Esophagus squamous epithelium (tissue), 5 donors: Measurements from ENCODE around the gene PLBD2. TPM values are rescaled to one million over a fixed set of nuclear protein-coding genes. Genes with fewer than 3 reads are reported as not detected.

Source experiments
- DNase-seq: peaks from one replicate; lab custom pipeline; 2025; lab: John Stamatoyannopoulos, UW
- H3K27ac ChIP-seq, 4 donors: fragments of 200-600 bp; sonication (generic); one replicate each; pipeline ENCODE4 v1.5.1; 2016 to 2019; ENCODE audit warnings: mild to moderate bottlenecking in 1 of 4
- H3K27me3 ChIP-seq, 4 donors: fragments of 200-600 bp; sonication (generic); 1 replicate in 3 of 4; 2 replicates in 1 of 4; pipeline versions ENCODE4 v1.5.1 to v1.6.0; 2017 to 2021; ENCODE audit warnings: antibody characterized with exemption in 1 of 4
- H3K36me3 ChIP-seq, 3 donors: fragments of 200-600 bp; sonication (generic); one replicate each; pipeline ENCODE4 v1.5.1; 2016 to 2019
- H3K4me1 ChIP-seq, 3 donors: fragments of 200-600 bp; sonication (generic); one replicate each; pipeline ENCODE4 v1.5.1; 2017 to 2019
- H3K4me3 ChIP-seq, 4 donors: fragments of 200-600 bp; sonication (generic); 1 replicate in 3 of 4; 2 replicates in 1 of 4; pipeline ENCODE4 v1.5.1; 2016 to 2019; ENCODE audit warnings: mild to moderate bottlenecking in 2 of 4, moderate library complexity in 1 of 4
- H3K9me3 ChIP-seq, 3 donors: fragments of 200-600 bp; sonication (generic); one replicate each; pipeline ENCODE4 v1.5.1; 2016 to 2019
- POLR2A ChIP-seq, 4 donors: fragments of 450-650 bp; IDR thresholded peaks; one replicate each; pipeline ENCODE4 v1.6.1; 2017; ENCODE audit warnings: antibody characterized with exemption in 4 of 4, mild to moderate bottlenecking in 4 of 4, moderate library complexity in 3 of 4
- WGBS, 2 donors: methylation state at CpG; one replicate each; pipeline ENCODE4 v1.1.5; 2018; 5-methylcytosine and 5-hydroxymethylcytosine counted together
- intact Hi-C: fragments of 100-400 bp; cut with DNase I; formaldehyde crosslinking; loops from one replicate; pipeline ENCODE4 v1.15.0; 2022
- total RNA-seq, 4 donors: library from RNA; depleted of rRNA; stranded (reverse); fragments of >200 nt; gene quantifications; one replicate each; pipeline ENCODE4 v1.1.0, GENCODE V29; 2016
- TF ChIP-seq, protein P1 (sequence below), 6 experiments: fragments of 450-650 bp in 4 of 6; fragments of 200-600 bp in 2 of 6; sonication (generic) in 2 of 6; IDR thresholded peaks; one replicate each; pipeline ENCODE4 v1.5.1; 2016 to 2019; ENCODE audit warnings: antibody characterized with exemption in 6 of 6, mild to moderate bottlenecking in 4 of 6, moderate library complexity in 4 of 6
- donor health status: DM: yes; HTN: yes; CAD: no.

Gene PLBD2
- total RNA-seq, 4 donors from 2014 or later: 14.3 to 22.0 (median 17.1) TPM

DNA sequence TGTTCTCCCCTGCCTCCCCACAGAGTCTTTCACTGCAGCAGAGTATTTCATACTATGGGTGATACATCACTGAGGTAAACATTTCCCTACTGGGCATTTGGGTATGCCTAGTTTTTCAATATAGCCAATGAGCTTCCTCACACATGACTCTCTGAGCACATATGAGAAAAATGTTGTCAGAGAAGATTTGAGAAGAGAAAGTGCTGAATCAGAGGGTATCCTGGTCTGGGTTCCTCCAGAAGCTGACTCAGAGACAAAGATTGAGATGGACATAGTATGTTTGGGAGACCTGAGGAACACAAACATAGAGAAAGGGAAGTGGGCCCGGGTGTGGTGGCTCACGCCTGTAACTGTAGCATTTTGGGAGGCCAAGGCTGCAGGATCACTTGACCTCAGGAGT is 36.0 kb upstream of the PLBD2 start:
- Histone ChIP-seq H3K36me3 (peaks cover 11 to 70% (median 17%) of the 10 kb centered on the region in 3 donors), H3K27me3 (no peaks in the 10 kb centered on the region), H3K4me1 (peaks cover 0 to 12% (median 7%) of the 10 kb centered on the region in 3 donors), H3K27ac (no peak overlapping the region), H3K9me3 (no peaks in the 10 kb centered on the region), H3K4me3 (no peak overlapping the region)
- 88 to 96% methylated on average over 2 of the region's 2 CpGs for WGBS, 2 donors
- TF ChIP-seq, protein P1, sequence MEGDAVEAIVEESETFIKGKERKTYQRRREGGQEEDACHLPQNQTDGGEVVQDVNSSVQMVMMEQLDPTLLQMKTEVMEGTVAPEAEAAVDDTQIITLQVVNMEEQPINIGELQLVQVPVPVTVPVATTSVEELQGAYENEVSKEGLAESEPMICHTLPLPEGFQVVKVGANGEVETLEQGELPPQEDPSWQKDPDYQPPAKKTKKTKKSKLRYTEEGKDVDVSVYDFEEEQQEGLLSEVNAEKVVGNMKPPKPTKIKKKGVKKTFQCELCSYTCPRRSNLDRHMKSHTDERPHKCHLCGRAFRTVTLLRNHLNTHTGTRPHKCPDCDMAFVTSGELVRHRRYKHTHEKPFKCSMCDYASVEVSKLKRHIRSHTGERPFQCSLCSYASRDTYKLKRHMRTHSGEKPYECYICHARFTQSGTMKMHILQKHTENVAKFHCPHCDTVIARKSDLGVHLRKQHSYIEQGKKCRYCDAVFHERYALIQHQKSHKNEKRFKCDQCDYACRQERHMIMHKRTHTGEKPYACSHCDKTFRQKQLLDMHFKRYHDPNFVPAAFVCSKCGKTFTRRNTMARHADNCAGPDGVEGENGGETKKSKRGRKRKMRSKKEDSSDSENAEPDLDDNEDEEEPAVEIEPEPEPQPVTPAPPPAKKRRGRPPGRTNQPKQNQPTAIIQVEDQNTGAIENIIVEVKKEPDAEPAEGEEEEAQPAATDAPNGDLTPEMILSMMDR (IDR thresholded peaks at IDR 0.05): no peak
- TF ChIP-seq POLR2A (IDR thresholded peaks at IDR 0.05): no peak
- no peak for DNase-seq
- intact Hi-C loops: no loop called here

GRCh38 chr12:113325916-113326315 is 32.5 kb upstream of the PLBD2 start:
- 62 to 76% methylated on average over 3 of the region's 3 CpGs for WGBS, 2 donors
- DNase-seq: no peak
- Histone ChIP-seq H3K4me1 (peaks cover 0 to 23% (median 13%) of the 10 kb centered on the region in 3 donors), H3K9me3 (no peaks in the 10 kb centered on the region), H3K27me3 (no peaks in the 10 kb centered on the region), H3K36me3 (peaks cover 0 to 70% (median 5%) of the 10 kb centered on the region in 3 donors), H3K27ac (peak overlapping the region in 3 of 4 donors; percentile 1 to 53 (median 31)), H3K4me3 (no peak overlapping the region)
- TF ChIP-seq POLR2A (IDR thresholded peaks at IDR 0.05): no peak
- TF ChIP-seq, protein P1 (IDR thresholded peaks at IDR 0.05): no peak
- intact Hi-C loops: no loop called here

DNA sequence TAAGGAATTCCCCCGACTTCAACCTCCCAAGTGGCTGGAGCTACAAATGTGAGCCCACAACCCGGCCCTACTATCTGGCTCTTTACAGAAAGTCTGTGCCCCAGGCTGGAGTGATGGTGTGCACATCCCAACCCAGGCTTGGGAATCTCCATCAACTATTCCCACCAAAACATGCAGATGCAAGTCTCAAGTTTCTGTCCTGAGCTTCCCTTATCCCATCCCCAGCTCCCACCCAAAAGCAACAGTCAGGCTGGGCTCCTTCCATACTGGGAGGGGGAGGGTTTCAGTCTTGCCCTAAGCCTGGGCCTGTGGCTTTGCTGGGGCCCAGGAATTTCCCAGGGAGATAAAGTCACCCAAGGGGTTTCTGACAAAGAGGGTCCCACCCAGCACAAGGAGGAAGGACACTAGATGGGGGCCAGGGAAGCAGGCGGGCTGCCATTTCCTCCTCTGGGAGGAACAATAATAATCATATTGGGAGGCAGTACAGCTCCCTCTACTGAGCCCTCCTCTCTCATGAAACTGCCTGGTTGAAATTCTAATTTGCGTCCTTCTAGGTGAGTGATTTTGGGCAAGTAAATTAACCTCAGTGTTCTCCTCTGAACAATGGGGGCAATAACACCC is 31.5 kb upstream of the PLBD2 start:
- H3K27me3 ChIP-seq: no peaks in the 10 kb centered on the region
- H3K9me3 ChIP-seq: no peaks in the 10 kb centered on the region
- 68 to 83% methylated on average over 3 to 4 of the region's 4 CpGs for WGBS, 2 donors
- peaks cover under 1 to 70% (median 5%) of the 10 kb centered on the region in 3 donors for H3K36me3 ChIP-seq
- no peak overlapping the region for H3K4me3 ChIP-seq
- H3K4me1 ChIP-seq: peaks cover 0 to 24% (median 13%) of the 10 kb centered on the region in 3 donors
- H3K27ac ChIP-seq: peak overlapping the region in 3 of 4 donors; percentile 31 to 53 (median 52)
- intact Hi-C loops: no loop called here
- no peak for DNase-seq
- TF ChIP-seq POLR2A (IDR thresholded peaks at IDR 0.05): no peak
- TF ChIP-seq, protein P1 (IDR thresholded peaks at IDR 0.05): no peak

DNA sequence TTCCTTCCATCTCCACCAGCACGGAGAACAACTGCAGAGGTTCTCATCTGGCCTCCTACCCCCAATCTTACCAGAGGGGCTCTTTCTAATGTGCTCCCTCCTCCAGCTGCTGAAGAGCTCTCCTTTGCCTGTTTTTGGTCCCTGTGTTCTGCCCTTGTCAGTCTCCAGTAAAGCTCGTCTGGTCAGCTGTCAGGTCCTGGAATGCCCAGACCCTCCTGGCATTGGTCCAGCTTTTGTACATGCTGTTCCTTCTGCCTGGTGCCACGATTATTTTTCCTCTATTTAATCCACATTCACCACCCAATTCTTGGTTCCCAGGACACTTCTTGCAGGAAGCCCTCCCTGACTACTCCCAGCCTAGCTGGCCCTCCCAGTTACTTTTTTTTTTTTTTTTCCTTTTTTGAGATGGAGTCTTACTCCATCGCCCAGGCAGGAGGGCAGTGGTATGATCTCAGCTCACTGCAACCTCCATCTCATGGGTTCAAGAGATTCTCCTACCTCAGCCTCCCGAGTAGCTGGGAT is 30.0 kb upstream of the PLBD2 start:
- intact Hi-C loops: no loop called here
- H3K4me3 ChIP-seq: no peak overlapping the region
- peaks cover 3 to 39% (median 20%) of the 10 kb centered on the region in 3 donors for H3K4me1 ChIP-seq
- H3K9me3 ChIP-seq: no peaks in the 10 kb centered on the region
- H3K36me3 ChIP-seq: peaks cover 0 to 67% (median 5%) of the 10 kb centered on the region in 3 donors
- DNase-seq: no peak
- WGBS, 2 donors: 81 to 83% methylated on average over 5 of the region's 5 CpGs
- no peaks in the 10 kb centered on the region for H3K27me3 ChIP-seq
- TF ChIP-seq, protein P1 (IDR thresholded peaks at IDR 0.05): no peak
- no peak for TF ChIP-seq POLR2A (IDR thresholded peaks at IDR 0.05)
- peak overlapping the region in 1 of 4 donors; percentile 6 for H3K27ac ChIP-seq
